Calu3 (cell line): ENCODE measurements around the gene CLSTN3. TPM values are rescaled to one million over a fixed set of nuclear protein-coding genes. Genes with fewer than 3 reads are reported as not detected.

Source experiments
- BruUV-seq: library from RNA; stranded (reverse); fragments of 400-500 nt; replicated peaks from 2 replicates; lab custom pipeline; 2021; lab: Mats Ljungman, UMichigan
- CTCF ChIA-PET: fragments of 300-600 bp; sonication (Branson Sonifier 250); formaldehyde crosslinking; loops from one replicate; lab custom pipeline; 2022; ENCODE audit warnings: antibody characterized with exemption; lab: Charles Lee
- DNase-seq: peaks from one replicate; pipeline ENCODE4 v3.0.0; 2022
- H3K27ac Mint-ChIP-seq: one replicate; pipeline ENCODE4 v1.8.0; 2022; ENCODE audit warnings: mixed read lengths; ENCODE audit not compliant: unreplicated experiment
- H3K27me3 Mint-ChIP-seq: one replicate; pipeline ENCODE4 v1.8.0; 2022; ENCODE audit warnings: mixed read lengths; ENCODE audit not compliant: unreplicated experiment
- H3K36me3 Mint-ChIP-seq: one replicate; pipeline ENCODE4 v1.8.0; 2022; ENCODE audit warnings: mild to moderate bottlenecking, moderate library complexity, mixed read lengths; ENCODE audit not compliant: insufficient read depth, unreplicated experiment
- H3K4me1 Mint-ChIP-seq: one replicate; pipeline ENCODE4 v1.8.0; 2022; ENCODE audit warnings: mild to moderate bottlenecking, low read depth, mixed read lengths; ENCODE audit not compliant: unreplicated experiment
- H3K4me3 Mint-ChIP-seq: one replicate; pipeline ENCODE4 v1.8.0; 2022; ENCODE audit warnings: mild to moderate bottlenecking, low read depth, moderate library complexity, mixed read lengths; ENCODE audit not compliant: unreplicated experiment
- H3K9me3 Mint-ChIP-seq: one replicate; pipeline ENCODE4 v1.8.0; 2022; ENCODE audit warnings: low read depth, mixed read lengths; ENCODE audit not compliant: unreplicated experiment
- intact Hi-C: fragments of 100-400 bp; cut with micrococcal nuclease; formaldehyde crosslinking; loops from one replicate; pipeline ENCODE4 v1.10.0; 2022; ENCODE audit not compliant: unreplicated experiment
- total RNA-seq: library from RNA; stranded (reverse); gene quantifications from 2 replicates; pipeline ENCODE4 v1.2.3, GENCODE V29; 2022
- TF ChIP-seq, protein P1 (sequence below): fragments of 200-600 bp; IDR thresholded peaks from one replicate; pipeline ENCODE4 v1.8.0; 2022; ENCODE audit warnings: antibody characterized with exemption; ENCODE audit not compliant: unreplicated experiment

The CLSTN3 gene
- total RNA-seq, 1 experiment from 2014 or later, result 37.5 TPM

- TF ChIP-seq, protein P1, sequence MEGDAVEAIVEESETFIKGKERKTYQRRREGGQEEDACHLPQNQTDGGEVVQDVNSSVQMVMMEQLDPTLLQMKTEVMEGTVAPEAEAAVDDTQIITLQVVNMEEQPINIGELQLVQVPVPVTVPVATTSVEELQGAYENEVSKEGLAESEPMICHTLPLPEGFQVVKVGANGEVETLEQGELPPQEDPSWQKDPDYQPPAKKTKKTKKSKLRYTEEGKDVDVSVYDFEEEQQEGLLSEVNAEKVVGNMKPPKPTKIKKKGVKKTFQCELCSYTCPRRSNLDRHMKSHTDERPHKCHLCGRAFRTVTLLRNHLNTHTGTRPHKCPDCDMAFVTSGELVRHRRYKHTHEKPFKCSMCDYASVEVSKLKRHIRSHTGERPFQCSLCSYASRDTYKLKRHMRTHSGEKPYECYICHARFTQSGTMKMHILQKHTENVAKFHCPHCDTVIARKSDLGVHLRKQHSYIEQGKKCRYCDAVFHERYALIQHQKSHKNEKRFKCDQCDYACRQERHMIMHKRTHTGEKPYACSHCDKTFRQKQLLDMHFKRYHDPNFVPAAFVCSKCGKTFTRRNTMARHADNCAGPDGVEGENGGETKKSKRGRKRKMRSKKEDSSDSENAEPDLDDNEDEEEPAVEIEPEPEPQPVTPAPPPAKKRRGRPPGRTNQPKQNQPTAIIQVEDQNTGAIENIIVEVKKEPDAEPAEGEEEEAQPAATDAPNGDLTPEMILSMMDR, result no peak
- peaks cover 62% of the 10 kb centered on the region for H3K27me3 Mint-ChIP-seq
- no peaks in the 10 kb centered on the region for H3K9me3 Mint-ChIP-seq
- no peak for DNase-seq
- peaks cover 16% of the 10 kb centered on the region for H3K36me3 Mint-ChIP-seq
- CTCF ChIA-PET, result no interaction called here
- H3K27ac Mint-ChIP-seq, result no peak overlapping the region
- no TSS peak for BruUV-seq
- H3K4me3 Mint-ChIP-seq, result no peak overlapping the region
- intact Hi-C loops, result loop anchor here (5.0 kb wide), 1 partner anchor 73 kb away; the partner anchor contains the start of gene LPCAT3
- H3K4me1 Mint-ChIP-seq, result no peaks in the 10 kb centered on the region
These were observed 39.8 kb upstream of the CLSTN3 start for GRCh38 chr12:7090222-7090998.

DNA sequence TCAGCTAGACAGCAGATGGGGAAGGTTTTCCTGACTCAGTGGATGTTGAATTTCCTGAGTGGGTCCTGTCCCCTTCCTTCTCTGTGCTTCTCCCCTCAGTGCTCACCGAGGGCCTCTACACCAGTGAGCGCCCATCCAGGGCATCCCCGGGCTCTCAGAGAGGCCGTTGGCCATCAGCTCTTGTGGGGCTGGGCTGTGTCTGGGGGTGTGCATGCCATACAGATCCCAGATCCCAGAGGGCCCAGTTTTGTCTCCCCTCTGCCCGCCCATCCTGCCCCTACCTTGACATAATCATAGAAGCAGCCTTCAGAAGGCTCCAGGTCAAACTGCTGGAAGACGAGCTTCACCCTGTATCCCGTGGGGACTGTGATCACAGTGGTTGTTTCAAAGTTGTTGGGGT lies 39.0 kb upstream of the CLSTN3 start:
- Mint-ChIP-seq H3K9me3 (no peaks in the 10 kb centered on the region), H3K4me3 (no peak overlapping the region), H3K4me1 (no peaks in the 10 kb centered on the region), H3K27ac (no peak overlapping the region), H3K36me3 (peaks cover 21% of the 10 kb centered on the region), H3K27me3 (peaks cover 62% of the 10 kb centered on the region)
- CTCF ChIA-PET, result interaction anchor here (0.6 kb wide), 1 partner anchor 13 kb away, joined by 3 read pairs; no protein-coding TSS in a partner anchor
- intact Hi-C loops, result loop anchor here (5.0 kb wide), 1 partner anchor 74 kb away; the partner anchor contains the start of gene LPCAT3
- no peak for DNase-seq
- TF ChIP-seq, protein P1, result no peak
- no TSS peak for BruUV-seq

- TF ChIP-seq, protein P1, result no peak
- BruUV-seq, result no TSS peak
- Mint-ChIP-seq H3K4me3 (peak overlapping the region; percentile 57), H3K4me1 (no peaks in the 10 kb centered on the region), H3K9me3 (no peaks in the 10 kb centered on the region), H3K27me3 (peaks cover 56% of the 10 kb centered on the region), H3K36me3 (peaks cover 26% of the 10 kb centered on the region), H3K27ac (no peak overlapping the region)
- DNase-seq, result no peak
- CTCF ChIA-PET, result interaction anchor here (0.6 kb wide), 1 partner anchor 14 kb away, joined by 3 read pairs; no protein-coding TSS in a partner anchor
- intact Hi-C loops, result loop anchor here (1.0 to 5.0 kb wide), 3 partner anchors 31 to 147 kb away; partner anchors contain the start of genes C12orf57, C1S and LPCAT3
These were observed 38.4 kb upstream of the CLSTN3 start for GRCh38 chr12:7091660-7092228.

GRCh38 chr12:7092229-7092985 lies 37.8 kb upstream of the CLSTN3 start, which contains the start of gene C1R:
C1R (minus strand) TSS chr12:7092445; CDS start chr12:7092388, 57 bp downstream.
- DNase-seq, result peak; percentile 65
- TF ChIP-seq, protein P1, result peak; percentile 85
- no TSS peak for BruUV-seq
- peaks cover 50% of the 10 kb centered on the region for H3K27me3 Mint-ChIP-seq
- peak within 1 kb of the TSS; percentile 57 for H3K4me3 Mint-ChIP-seq
- intact Hi-C loops, result loop anchor here (1.0 to 5.0 kb wide), 3 partner anchors 32 to 148 kb away; partner anchors contain the start of genes C12orf57, C1S and LPCAT3
- no peaks in the 10 kb centered on the region for H3K4me1 Mint-ChIP-seq
- peaks cover 26% of the 10 kb centered on the region for H3K36me3 Mint-ChIP-seq
- CTCF ChIA-PET, result no interaction called here
- no peak within 1 kb of the TSS for H3K27ac Mint-ChIP-seq
- H3K9me3 Mint-ChIP-seq, result no peaks in the 10 kb centered on the region
